OCI-LY7 (cell line): ENCODE results near the gene MYF5.

Experiments used
- CTCF ChIP-seq: fragments of 200-600 bp; sonication (generic); conservative IDR thresholded peaks from 2 replicates; pipeline ENCODE4 v1.5.1; 2014; ENCODE audit warnings: mild to moderate bottlenecking, antibody characterized with exemption, low read length, moderate library complexity, mixed read lengths
- EZH2phosphoT487 ChIP-seq: fragments of 200-600 bp; sonication (generic); IDR thresholded peaks from 2 replicates; pipeline ENCODE4 v1.6.1; 2018; ENCODE audit warnings: low read depth, borderline replicate concordance, mild to moderate bottlenecking, mixed run types, antibody characterized with exemption, low read length, moderate library complexity, mixed read lengths

GRCh38 chr12:80711866-80712265 is 4.8 kb upstream of the MYF5 start:
- no peak for TF ChIP-seq CTCF
- TF ChIP-seq EZH2phosphoT487: no peak
